GM21529 (cell line): ENCODE results near the gene NDST1.

Experiments
- ATAC-seq: cut with Tn5 transposase; IDR thresholded peaks from one replicate; pipeline ENCODE4 v1.9.1; 2021; ENCODE audit not compliant: unreplicated experiment

The NDST1 gene

DNA sequence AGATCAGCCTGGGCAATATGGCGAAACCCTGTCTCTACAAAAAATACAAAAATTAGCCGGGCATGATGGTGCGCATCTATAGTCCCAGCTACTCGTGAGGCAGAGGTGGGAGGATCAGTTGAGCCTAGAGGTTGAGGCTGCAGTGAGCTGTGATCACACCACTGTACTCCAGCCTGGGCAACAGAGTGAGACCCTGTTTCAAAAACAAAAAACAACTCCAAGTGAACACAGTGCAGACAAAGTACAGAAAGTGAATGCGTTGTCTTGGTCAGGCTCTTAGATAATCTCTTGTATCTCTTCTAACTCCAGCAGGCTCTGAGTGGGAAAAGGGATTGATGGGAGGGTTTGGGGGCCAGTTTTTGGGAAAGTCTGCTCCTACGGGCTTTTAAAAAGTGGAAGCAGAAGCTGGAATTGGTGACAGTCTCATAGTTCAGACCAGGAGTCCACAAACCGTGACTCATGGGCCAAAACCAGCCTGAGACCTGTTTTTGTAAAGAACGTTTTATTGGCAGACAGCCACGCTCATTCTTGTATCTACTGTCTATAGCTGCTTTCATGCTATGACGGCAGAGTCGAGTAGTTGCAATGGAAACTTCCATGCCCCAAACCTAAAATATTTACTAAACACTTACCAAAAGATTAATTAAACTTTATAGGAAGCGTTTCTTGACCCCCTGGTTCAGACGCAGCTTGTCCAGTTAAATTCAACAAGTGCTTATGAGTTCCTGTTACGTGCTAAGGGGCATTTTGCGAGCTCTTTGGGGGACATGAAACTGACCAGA, 32.9 kb downstream of the NDST1 start:
- no peak for ATAC-seq

DNA sequence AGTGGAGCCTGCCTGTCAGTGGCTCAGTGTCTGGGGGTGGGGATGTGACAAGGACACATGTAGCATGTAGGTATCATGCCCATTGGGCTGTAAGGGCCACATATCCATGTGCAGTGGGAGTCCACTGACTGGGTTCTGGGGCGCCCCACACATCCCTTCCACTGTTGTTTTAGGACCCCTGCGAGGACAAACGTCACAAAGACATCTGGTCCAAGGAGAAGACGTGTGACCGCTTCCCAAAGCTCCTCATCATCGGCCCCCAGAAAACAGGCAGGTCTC, 33.4 kb downstream of the NDST1 start:
- ATAC-seq = no peak

DNA sequence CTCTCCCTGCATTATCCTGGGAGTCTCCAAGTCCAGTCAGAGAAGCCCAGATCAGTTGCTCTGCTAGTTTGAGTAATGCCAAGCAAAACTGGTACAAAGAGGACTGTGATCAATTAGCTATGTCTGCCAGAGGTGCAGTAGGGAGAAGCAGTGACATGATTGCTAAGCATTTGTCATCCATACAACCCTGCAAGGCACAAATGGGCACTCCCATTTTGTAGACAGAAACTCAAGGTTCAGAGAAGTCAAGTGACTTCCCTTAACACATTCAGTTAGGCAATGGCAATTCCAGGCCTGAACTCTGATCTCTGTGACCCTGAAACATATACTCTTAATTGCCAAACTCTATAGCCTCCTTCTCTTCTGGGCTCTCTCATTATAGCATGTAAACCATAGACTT, 34.0 kb downstream of the NDST1 start:
- no peak for ATAC-seq

- ATAC-seq = no peak
Measured at GRCh38 chr5:150542933-150543445, 35.1 kb downstream of the NDST1 start.

GRCh38 chr5:150544611-150545219, 36.8 kb downstream of the NDST1 start:
- peak; percentile 96 for ATAC-seq

GRCh38 chr5:150545246-150545645, 37.3 kb downstream of the NDST1 start:
- no peak for ATAC-seq

GRCh38 chr5:150548123-150548522, 40.2 kb downstream of the NDST1 start:
- no peak for ATAC-seq

GRCh38 chr5:150549735-150550134, 41.8 kb downstream of the NDST1 start:
- no peak for ATAC-seq

GRCh38 chr5:150550286-150550685, 42.4 kb downstream of the NDST1 start:
- ATAC-seq = no peak

DNA sequence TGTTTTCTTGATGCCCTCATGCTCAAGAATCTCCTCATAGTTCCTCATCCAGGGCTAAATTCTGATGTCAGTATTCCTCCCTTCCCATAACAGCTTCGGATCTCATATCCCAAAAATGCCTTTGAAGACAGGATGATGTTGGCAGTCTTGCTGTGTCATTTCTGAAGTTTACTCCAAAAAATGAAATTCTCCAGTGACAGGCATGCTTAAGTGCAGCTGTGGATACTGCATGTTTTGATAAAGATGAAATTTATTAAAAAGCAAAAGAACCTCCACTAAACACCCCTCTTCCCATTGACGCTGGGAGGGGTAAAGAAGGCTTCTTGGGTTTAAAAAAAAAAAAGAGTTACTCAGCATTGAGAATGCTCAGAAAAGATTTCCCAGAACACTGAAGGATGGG, 43.1 kb downstream of the NDST1 start:
- ATAC-seq = no peak

DNA sequence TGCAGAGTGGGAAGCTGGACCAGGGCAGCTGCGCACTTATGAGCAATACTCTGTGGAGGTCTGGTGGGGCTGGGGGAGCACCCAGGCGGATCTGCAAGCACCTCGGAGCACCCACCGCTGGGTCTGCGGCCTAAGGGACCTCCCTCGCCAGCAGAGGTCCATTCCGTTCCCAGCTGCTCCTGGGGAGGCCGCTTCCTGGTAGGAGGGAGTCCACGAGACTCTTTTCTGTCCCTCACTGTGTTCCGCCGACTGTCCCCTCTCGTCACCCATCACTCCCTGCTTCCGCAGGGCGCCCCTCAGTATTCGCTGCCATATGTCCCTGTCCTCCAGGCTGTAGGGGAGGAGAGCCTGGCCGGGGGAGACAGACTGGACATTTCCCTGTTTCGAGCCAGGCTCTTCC, 45.5 kb downstream of the NDST1 start:
- no peak for ATAC-seq

DNA sequence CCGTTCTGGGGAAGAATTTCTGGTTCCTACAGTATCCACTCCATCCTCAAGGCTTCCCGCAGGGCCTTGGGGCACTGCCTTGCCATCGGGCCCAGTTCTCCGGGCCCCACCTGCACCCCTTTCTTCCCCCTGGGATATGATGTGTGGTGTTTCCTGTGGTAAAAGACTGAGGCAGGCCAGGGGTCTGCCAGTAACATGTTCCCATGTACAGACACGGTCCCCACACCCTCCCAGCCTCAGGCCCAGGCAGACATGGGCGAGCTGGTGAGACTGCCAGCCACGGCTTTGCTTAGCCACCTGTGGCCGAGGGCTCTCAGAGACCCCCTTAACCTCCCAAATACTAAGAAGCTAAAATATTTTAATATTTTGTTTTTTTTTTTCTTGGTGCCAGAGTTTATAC, 46.0 kb downstream of the NDST1 start:
- no peak for ATAC-seq

GRCh38 chr5:150554857-150555256, 46.9 kb downstream of the NDST1 start:
- ATAC-seq = no peak

DNA sequence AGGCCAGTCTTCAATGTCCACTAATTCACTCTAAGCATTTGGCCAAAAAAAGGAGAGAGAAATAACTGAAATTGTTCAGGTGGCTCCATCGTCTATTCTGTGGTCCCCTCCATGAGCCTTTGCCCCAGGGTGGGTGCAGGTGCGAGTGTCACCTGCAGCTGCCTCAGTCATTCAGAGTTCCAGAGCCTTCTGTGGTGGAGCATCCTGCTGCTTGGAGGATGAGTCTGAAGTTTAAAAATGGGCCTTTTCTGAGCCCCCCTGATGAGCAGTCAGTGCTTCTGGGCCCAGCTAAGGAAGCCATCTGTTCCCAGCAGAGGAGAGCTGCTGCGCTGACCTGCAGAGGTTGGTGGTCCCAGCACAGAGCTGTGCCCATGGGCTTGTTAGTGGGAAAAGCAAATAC, 48.2 kb downstream of the NDST1 start:
- no peak for ATAC-seq

DNA sequence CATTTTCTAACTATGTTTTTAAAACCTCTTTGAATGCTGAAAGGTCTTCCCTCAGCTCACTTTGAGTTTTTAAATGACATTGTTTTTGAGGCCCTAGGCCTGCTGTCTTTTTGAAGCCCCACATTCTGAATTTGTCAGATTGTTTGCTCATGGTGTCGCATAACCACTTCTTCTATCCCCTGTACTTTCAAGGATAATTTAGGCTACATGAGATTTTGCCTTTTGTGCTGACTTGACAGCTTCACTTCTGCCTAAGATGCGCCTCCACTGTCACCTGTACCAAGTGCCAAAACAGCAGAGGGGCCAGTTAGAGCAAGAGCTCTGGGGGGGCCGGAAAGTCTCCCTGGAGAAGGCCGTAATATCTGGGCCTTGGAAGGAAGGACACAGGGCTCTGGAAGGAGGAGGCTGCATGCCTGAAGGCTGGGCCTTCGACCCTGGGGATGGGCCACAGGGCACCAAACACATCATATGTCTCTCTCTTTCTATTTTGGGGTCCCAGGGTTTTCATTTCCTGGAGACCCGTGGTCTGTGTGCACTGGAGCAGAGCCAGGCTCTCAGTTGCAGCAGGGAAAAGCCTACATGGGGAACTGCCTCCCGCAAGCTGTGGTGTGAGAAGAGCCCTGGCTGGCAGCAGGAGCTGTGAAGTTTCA, 49.1 kb downstream of the NDST1 start:
- peak; percentile 45 for ATAC-seq

- no peak for ATAC-seq
Measured at GRCh38 chr5:150557509-150557872, 49.6 kb downstream of the NDST1 start.

GRCh38 chr5:150558088-150558621, 50.2 kb downstream of the NDST1 start:
- ATAC-seq = no peak

DNA sequence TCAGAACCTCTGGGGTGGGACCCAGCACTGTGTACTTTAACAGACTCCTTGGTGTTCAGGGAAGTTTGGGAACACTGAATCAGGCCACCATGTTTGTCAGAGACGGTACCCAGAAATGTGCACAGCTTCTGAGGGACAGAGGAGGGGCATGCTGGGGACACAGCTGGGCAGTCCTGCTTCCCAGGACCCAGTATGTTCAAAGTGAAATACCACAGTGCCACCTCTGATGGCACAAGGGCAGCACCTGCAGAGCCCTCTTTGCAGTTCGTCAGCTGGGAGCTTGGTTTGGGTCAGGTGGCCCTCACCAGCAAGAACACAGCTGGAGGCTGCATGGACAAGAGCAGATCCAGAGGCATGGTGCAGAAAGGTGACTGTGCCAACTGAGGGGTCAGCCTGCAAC, 51.2 kb downstream of the NDST1 start:
- no peak for ATAC-seq

DNA sequence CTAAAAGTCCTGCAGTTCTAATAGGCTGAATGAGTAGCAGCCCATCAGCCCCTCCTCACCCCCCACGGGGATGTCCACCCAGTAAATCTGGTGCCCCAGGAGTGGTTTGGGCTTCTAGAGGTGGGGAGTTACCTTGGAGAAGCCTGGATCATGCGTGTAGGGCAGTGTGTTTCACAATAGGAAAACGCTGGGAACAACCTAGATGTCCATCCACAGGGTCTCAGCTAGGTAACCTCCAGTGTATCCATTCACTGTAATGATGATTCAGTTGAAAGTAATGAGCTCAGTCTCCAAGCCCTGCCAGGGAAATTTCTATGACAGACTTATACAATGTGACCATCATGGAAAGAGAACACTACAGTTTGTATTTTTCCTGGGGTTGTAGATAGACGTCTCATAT, 51.8 kb downstream of the NDST1 start:
- ATAC-seq = no peak

DNA sequence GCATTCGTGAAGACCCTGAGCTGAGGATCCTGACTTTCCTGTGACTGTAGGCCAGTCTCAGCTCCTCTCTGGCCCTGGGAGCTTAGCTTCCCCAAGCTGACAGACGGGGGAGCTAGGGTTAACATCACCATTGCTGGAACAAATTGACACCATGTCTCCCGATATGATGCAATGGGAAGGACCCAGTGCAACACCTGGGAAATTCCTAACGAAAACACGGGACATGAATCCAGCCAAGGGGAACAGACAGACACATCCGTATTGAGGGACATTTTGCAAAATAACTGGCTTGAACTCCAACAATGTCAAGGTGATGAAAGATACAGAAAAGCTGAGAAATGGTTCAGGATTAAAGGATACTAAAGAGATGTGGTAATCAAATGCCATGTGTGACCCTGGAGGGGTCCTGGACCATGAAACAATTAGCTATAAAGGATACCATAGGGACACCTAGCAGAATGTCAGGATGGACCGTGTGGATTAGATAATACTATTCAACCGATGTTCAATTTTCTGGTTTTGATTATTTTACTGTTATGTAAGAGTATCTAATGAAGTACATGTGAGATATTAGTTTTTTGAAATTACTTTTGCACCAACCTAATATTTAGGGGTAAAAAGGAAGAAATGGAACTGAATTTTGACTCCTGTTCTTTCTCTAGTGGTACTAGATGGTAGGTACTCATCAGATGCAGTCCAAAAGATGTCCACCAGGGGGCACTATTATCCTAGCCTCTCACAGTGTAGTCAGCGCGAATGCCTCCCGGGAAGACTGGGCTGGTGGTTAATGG, 52.7 kb downstream of the NDST1 start:
- peak; percentile 69 for ATAC-seq

DNA sequence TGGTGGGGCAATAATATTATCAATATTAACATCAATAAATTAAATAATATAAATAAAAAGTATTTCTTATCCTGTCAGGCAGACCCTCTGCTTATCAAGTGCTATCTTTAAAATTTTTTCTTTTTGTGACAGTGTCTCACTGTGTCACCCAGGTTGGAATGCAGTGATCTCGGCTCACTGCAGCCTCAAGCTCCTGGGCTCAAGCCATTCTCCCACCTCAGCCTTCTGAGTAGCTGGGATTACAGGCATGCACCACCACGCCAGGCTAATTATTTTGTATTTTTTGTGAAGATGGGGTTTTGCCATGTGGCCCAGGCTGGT, 53.2 kb downstream of the NDST1 start:
- no peak for ATAC-seq
